H1 (cell line): ENCODE results near the gene TRDN. TPM values are rescaled to one million over a fixed set of nuclear protein-coding genes. Genes with fewer than 3 reads are reported as not detected.

Experiments
- CTCF ChIA-PET: fragments of 300-600 bp; sonication (Branson Sonifier 250); formaldehyde crosslinking; loops from one replicate; lab custom pipeline; 2021; ENCODE audit not compliant: partially characterized antibody; lab: Charles Lee
- POLR2A ChIA-PET: fragments of 300-600 bp; sonication (Branson Sonifier 250); formaldehyde crosslinking; loops from one replicate; lab custom pipeline; 2021; ENCODE audit warnings: inconsistent platforms; ENCODE audit not compliant: partially characterized antibody; lab: Charles Lee
- DNase-seq, 2 experiments: peaks; one replicate each; pipeline versions ENCODE4 v3.0.0 to v3.0.0-alpha.2; 2010 to 2022; ENCODE audit warnings: low spot score in 2 of 2, low read depth in 1 of 2, mixed read lengths in 1 of 2
- FAIRE-seq: peaks from 2 replicates; lab custom pipeline; 2011; peaks lifted over from hg19 to GRCh38; lab: Jason Lieb, UNC
- H2AFZ ChIP-seq: 2 replicates; pipeline ENCODE4 v1.8.1; 2012; ENCODE audit warnings: low read length, inconsistent platforms
- H2AK5ac ChIP-seq: 2 replicates; pipeline ENCODE4 v1.6.1; 2013; ENCODE audit warnings: low read depth, low read length
- H2BK120ac ChIP-seq: replicated peaks from 2 replicates; pipeline ENCODE3; 2013; ENCODE audit warnings: low read depth, low read length, inconsistent platforms
- H2BK12ac ChIP-seq: 2 replicates; pipeline ENCODE4 v1.6.1; 2013; ENCODE audit warnings: low read depth, low read length
- H2BK15ac ChIP-seq: 2 replicates; pipeline ENCODE4 v1.6.1; 2013; ENCODE audit warnings: low read length
- H2BK20ac ChIP-seq: 2 replicates; pipeline ENCODE4 v1.6.1; 2013; ENCODE audit warnings: low read length
- H2BK5ac ChIP-seq: 2 replicates; pipeline ENCODE4 v1.6.1; 2013; ENCODE audit warnings: low read depth, low read length
- H3K14ac ChIP-seq: 2 replicates; pipeline ENCODE4 v1.6.1; 2013; ENCODE audit warnings: inconsistent platforms; ENCODE audit not compliant: insufficient read length
- H3K18ac ChIP-seq: 2 replicates; pipeline ENCODE4 v1.6.1; 2013; ENCODE audit warnings: low read length; ENCODE audit errors: extremely low read depth
- H3K23ac ChIP-seq: 2 replicates; pipeline ENCODE4 v1.6.1; 2013; ENCODE audit warnings: inconsistent platforms; ENCODE audit not compliant: insufficient read length
- H3K23me2 ChIP-seq: 2 replicates; pipeline ENCODE4 v1.6.1; 2013; ENCODE audit warnings: low read depth, low read length
- H3K27ac ChIP-seq: 2 replicates; pipeline ENCODE4 v1.6.1; 2011; ENCODE audit warnings: low read depth, low read length, inconsistent platforms
- H3K27me3 ChIP-seq, 4 experiments: replicated peaks in 1 of 4; 1 replicate in 1 of 4; 2 replicates in 3 of 4; pipeline versions ENCODE4 v1.6.1 to v1.8.1; 2011 to 2013; ENCODE audit warnings: low read length in 3 of 4, mild to moderate bottlenecking in 3 of 4, inconsistent platforms in 2 of 4, mixed read lengths in 2 of 4, moderate library complexity in 1 of 4; ENCODE audit not compliant: control insufficient read depth in 3 of 4, insufficient read depth in 3 of 4; ENCODE audit errors: extremely low read depth in 1 of 4
- H3K36me3 ChIP-seq, 4 experiments: 2 replicates each; pipeline versions ENCODE4 v1.6.1 to v1.8.1; 2011 to 2013; ENCODE audit warnings: mild to moderate bottlenecking in 4 of 4, low read length in 3 of 4, moderate library complexity in 2 of 4, control low read depth in 1 of 4, inconsistent platforms in 1 of 4; ENCODE audit not compliant: insufficient read depth in 4 of 4, control insufficient read depth in 2 of 4
- H3K4ac ChIP-seq: replicated peaks from 2 replicates; pipeline ENCODE3; 2013; ENCODE audit warnings: low read length, low read depth, mixed read lengths, inconsistent platforms; ENCODE audit not compliant: insufficient read length
- H3K4me1 ChIP-seq, 4 experiments: replicated peaks in 1 of 4; 1 replicate in 1 of 4; 2 replicates in 3 of 4; pipeline versions ENCODE4 v1.6.1 to v1.8.1; 2011 to 2013; ENCODE audit warnings: low read length in 3 of 4, inconsistent platforms in 2 of 4, mixed read lengths in 1 of 4; ENCODE audit not compliant: insufficient read depth in 4 of 4, control insufficient read depth in 3 of 4
- H3K4me2 ChIP-seq, 2 experiments: 2 replicates each; pipeline versions ENCODE4 v1.6.1 to v1.8.1; 2011 to 2013; ENCODE audit warnings: low read depth in 2 of 2, low read length in 2 of 2, control low read depth in 1 of 2, inconsistent platforms in 1 of 2, mild to moderate bottlenecking in 1 of 2; ENCODE audit not compliant: insufficient read depth in 1 of 2
- H3K4me3 ChIP-seq, 4 experiments: fragments of 200-600, 300-600 bp in 1 of 4; sonication (generic), shearing (Covaris generic), sonication (Bioruptor Twin) in 1 of 4; 2 replicates each; pipeline versions ENCODE4 v1.5.1 to v1.8.1; 2011 to 2016; ENCODE audit warnings: low read length in 4 of 4, low read depth in 3 of 4, control low read depth in 2 of 4, inconsistent platforms in 2 of 4, mild to moderate bottlenecking in 2 of 4, mixed read lengths in 1 of 4, moderate library complexity in 1 of 4; ENCODE audit not compliant: insufficient read depth in 2 of 4; ENCODE audit errors: extremely low read depth in 1 of 4
- H3K56ac ChIP-seq: replicated peaks from 2 replicates; pipeline ENCODE3; 2013; ENCODE audit warnings: low read depth, mild to moderate bottlenecking, mixed read lengths, low read length, inconsistent platforms; ENCODE audit not compliant: insufficient read length
- H3K79me1 ChIP-seq: 2 replicates; pipeline ENCODE4 v1.6.1; 2013; ENCODE audit warnings: low read depth, low read length, control low read depth
- H3K79me2 ChIP-seq, 2 experiments: 2 replicates each; pipeline versions ENCODE4 v1.6.1 to v1.8.1; 2012 to 2013; ENCODE audit warnings: low read length in 2 of 2, mild to moderate bottlenecking in 2 of 2, inconsistent platforms in 1 of 2; ENCODE audit not compliant: insufficient read depth in 2 of 2, control insufficient read depth in 1 of 2
- H3K9ac ChIP-seq, 4 experiments: replicated peaks in 1 of 4; 1 replicate in 1 of 4; 2 replicates in 3 of 4; pipeline versions ENCODE4 v1.6.1 to v1.8.1; 2011 to 2013; ENCODE audit warnings: low read depth in 3 of 4, low read length in 3 of 4, control low read depth in 2 of 4, mild to moderate bottlenecking in 2 of 4, moderate library complexity in 2 of 4, inconsistent platforms in 1 of 4; ENCODE audit errors: extremely low read depth in 1 of 4
- H3K9me3 ChIP-seq, 2 experiments: 2 replicates each; pipeline versions ENCODE4 v1.6.1 to v1.8.1; 2012 to 2013; ENCODE audit warnings: mild to moderate bottlenecking in 2 of 2, moderate library complexity in 2 of 2, control low read depth in 1 of 2, inconsistent platforms in 1 of 2, low read depth in 1 of 2, low read length in 1 of 2, mixed read lengths in 1 of 2; ENCODE audit not compliant: insufficient read depth in 2 of 2
- H4K20me1 ChIP-seq, 2 experiments: replicated peaks in 1 of 2; 2 replicates each; pipeline versions ENCODE3 to v1.8.1; 2011 to 2013; ENCODE audit warnings: inconsistent platforms in 2 of 2, low read length in 2 of 2, mild to moderate bottlenecking in 1 of 2; ENCODE audit not compliant: insufficient read depth in 2 of 2, control insufficient read depth in 1 of 2
- H4K5ac ChIP-seq: 2 replicates; pipeline ENCODE4 v1.6.1; 2013; ENCODE audit warnings: low read length, low read depth, mixed read lengths, inconsistent platforms; ENCODE audit not compliant: insufficient read length
- H4K8ac ChIP-seq: 2 replicates; pipeline ENCODE4 v1.8.0; 2013; ENCODE audit warnings: mild to moderate bottlenecking, moderate library complexity, low read length, inconsistent platforms; ENCODE audit not compliant: insufficient read depth; ENCODE audit errors: extremely low read depth
- H4K91ac ChIP-seq: replicated peaks from 2 replicates; pipeline ENCODE3; 2013; ENCODE audit warnings: low read length, mixed read lengths, inconsistent platforms; ENCODE audit not compliant: insufficient read length
- CREB1 ChIP-seq: IDR thresholded peaks from 2 replicates; pipeline ENCODE4 v1.6.1; 2012; ENCODE audit warnings: inconsistent platforms
- POU5F1 ChIP-seq: IDR thresholded peaks from 2 replicates; pipeline ENCODE4 v1.6.1; 2011; ENCODE audit warnings: low read depth, mild to moderate bottlenecking, low read length, moderate library complexity
- RXRA ChIP-seq: IDR thresholded peaks from 2 replicates; pipeline ENCODE4 v1.6.1; 2011; ENCODE audit warnings: low read depth, mild to moderate bottlenecking, low read length, moderate library complexity; ENCODE audit not compliant: insufficient read depth
- TBP ChIP-seq: IDR thresholded peaks from 2 replicates; pipeline ENCODE4 v1.6.1; 2011; ENCODE audit warnings: low read depth, low read length, improper control_type of control experiment
- WGBS, 2 experiments: shearing (Covaris generic) in 1 of 2; methylation state at CpG; one replicate each; pipeline versions ENCODE4 v1.1.6 to v1.1.7; 2013 to 2015; ENCODE audit warnings: low lambda C conversion rate in 2 of 2, mixed read lengths in 2 of 2, inconsistent platforms in 1 of 2, low coverage in 1 of 2, missing lambda C conversion rate in 1 of 2; ENCODE audit not compliant: insufficient replicate concordance in 2 of 2, insufficient coverage in 1 of 2, insufficient read length in 1 of 2; ENCODE audit errors: extremely low coverage in 1 of 2, missing lambda C conversion rate in 1 of 2; 5-methylcytosine and 5-hydroxymethylcytosine counted together
- polyA plus RNA-seq, 7 experiments: library from polyadenylated mRNA; depleted of rRNA in 3 of 7; stranded (reverse) in 5 of 7; unstranded in 2 of 7; fragments of >200 nt in 5 of 7; fragments of 200-250 nt in 2 of 7; gene quantifications; 1 replicate in 5 of 7; 2 replicates in 1 of 7; 4 replicates in 1 of 7; pipeline versions ENCODE4 v1.2.1 to v1.2.3, GENCODE V29; 2011 to 2013; ENCODE audit warnings: missing spikeins in 2 of 7, mixed read lengths in 2 of 7
- total RNA-seq: library from RNA; stranded (reverse); fragmentation: NEBNext Ultra II Directional; extraction: Animal tissue kit (Norgen Biotek cat#: 25700); gene quantifications from 2 replicates; pipeline ENCODE4 v1.2.1, GENCODE V29; 2021

The TRDN gene
- total and polyA plus RNA-seq, 2 of the 8 experiments (the other 6 are each of a cell fraction or from before 2014, with no cell fraction given) = 1.6 to 41.6 TPM

DNA sequence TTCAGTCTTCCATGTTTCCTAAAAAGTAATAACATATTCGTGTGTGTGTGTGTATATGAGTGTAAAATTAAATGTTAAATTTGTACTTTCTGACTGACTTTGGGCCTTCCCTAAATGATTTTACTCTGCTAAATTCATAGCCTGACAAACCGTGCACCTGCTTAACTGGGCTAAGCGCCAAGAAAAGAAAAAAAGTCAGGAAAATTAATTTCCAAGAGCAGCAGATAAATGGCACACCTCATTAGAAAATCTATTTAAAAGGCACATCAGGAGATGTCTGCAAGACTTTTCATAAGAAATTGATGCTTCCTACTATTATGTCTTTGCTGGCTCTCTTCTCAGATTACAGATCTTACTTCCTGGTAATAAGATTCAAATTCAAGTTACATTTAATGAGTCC, 72.4 kb downstream of the TRDN start:
- TF ChIP-seq POU5F1 (no peak), RXRA (no peak), TBP (no peak), CREB1 (no peak)
- TF ChIP-seq, all 59 proteins: peak for 0

More for the DNA sequence above, 72.4 kb downstream of the TRDN start:
- H3K79me1 ChIP-seq = no peaks in the 10 kb centered on the region
- H3K14ac ChIP-seq = no peak overlapping the region
- H2BK15ac ChIP-seq = no peak overlapping the region
- no peak overlapping the region for H3K23ac ChIP-seq
- no peak overlapping the region for H4K8ac ChIP-seq
- no peak overlapping the region for H3K27ac ChIP-seq
- H3K9ac ChIP-seq = no peak overlapping the region
- peaks cover 0 to 15% (median 7%) of the 10 kb centered on the region in 4 experiments; a peak in 4 of 7 replicates for H3K4me1 ChIP-seq
- CTCF ChIA-PET = no interaction called here
- H3K4me3 ChIP-seq = no peak overlapping the region
- H3K23me2 ChIP-seq = no peaks in the 10 kb centered on the region
- peaks cover 0 to 13% (median 0%) of the 10 kb centered on the region in 4 experiments; a peak in 2 of 8 replicates for H3K36me3 ChIP-seq
- H2AFZ ChIP-seq = no peak overlapping the region
- H3K4ac ChIP-seq = no peak overlapping the region
- FAIRE-seq = no peak
- no peak for DNase-seq
- H2BK20ac ChIP-seq = no peak overlapping the region
- H2BK5ac ChIP-seq = no peak overlapping the region; the same call in 1 of the 2 replicates
- H2AK5ac ChIP-seq = no peak overlapping the region
- POLR2A ChIA-PET = no interaction called here
- 58% methylated on average over 3 of the region's 3 CpGs; no CpG with 5 or more reads in 1 of the 2 experiments for WGBS, 2 experiments
- H4K5ac ChIP-seq = no peak overlapping the region
- H2BK120ac ChIP-seq = no peak overlapping the region
- H4K91ac ChIP-seq = no peak overlapping the region
- H3K9me3 ChIP-seq = no peaks in the 10 kb centered on the region
- H3K18ac ChIP-seq = no peak overlapping the region
- no peak overlapping the region for H3K4me2 ChIP-seq
- H4K20me1 ChIP-seq = no peaks in the 10 kb centered on the region
- H3K56ac ChIP-seq = no peak overlapping the region
- H3K27me3 ChIP-seq = no peaks in the 10 kb centered on the region
- no peak overlapping the region for H2BK12ac ChIP-seq
- no peaks in the 10 kb centered on the region for H3K79me2 ChIP-seq
